HEK293 (cell line): Measurements from ENCODE around the gene LMOD1.

Source experiments
- CTCF ChIA-PET: fragments of 350-600 bp; formaldehyde crosslinking; extraction: SDS; loops from one replicate; lab custom pipeline; 2021; ENCODE audit warnings: antibody characterized with exemption; lab: Yijun Ruan, JAX
- POLR2A ChIA-PET: fragments of 300-600 bp; formaldehyde crosslinking; extraction: SDS; loops from one replicate; lab custom pipeline; 2020; ENCODE audit warnings: antibody characterized with exemption, inconsistent platforms; lab: Yijun Ruan, JAX
- H3K27ac ChIP-seq: fragments of 200-500 bp; sonication (Bioruptor generic); 2 replicates; pipeline ENCODE4 v1.5.1; 2014; ENCODE audit warnings: low read depth, low read length, control low read depth, inconsistent platforms; ENCODE audit errors: extremely low read depth
- H3K36me3 ChIP-seq, 2 experiments: fragments of 200-500 bp in 1 of 2; sonication (Bioruptor generic) in 1 of 2; 1 replicate in 1 of 2; 2 replicates in 1 of 2; pipeline ENCODE4 v1.5.1; 2014 to 2017; ENCODE audit warnings: inconsistent platforms in 2 of 2, low read length in 2 of 2; ENCODE audit not compliant: control insufficient read depth in 2 of 2, insufficient read depth in 1 of 2
- H3K4me1 ChIP-seq: fragments of 200-500 bp; sonication (Bioruptor generic); 2 replicates; pipeline ENCODE4 v1.5.1; 2014; ENCODE audit warnings: mild to moderate bottlenecking, low read length, inconsistent platforms; ENCODE audit not compliant: control insufficient read depth, insufficient read depth
- H3K4me3 ChIP-seq: 2 replicates; pipeline ENCODE4 v1.5.1; 2011; ENCODE audit warnings: low read depth, mild to moderate bottlenecking, control low read depth, low read length, moderate library complexity
- H3K9me3 ChIP-seq: fragments of 200-500 bp; sonication (Bioruptor generic); 2 replicates; pipeline ENCODE4 v1.5.1; 2014; ENCODE audit warnings: low read depth, low read length, inconsistent platforms; ENCODE audit not compliant: control insufficient read depth, insufficient read depth
- BCL11A ChIP-seq: fragments of 450-650 bp; formaldehyde crosslinking; IDR thresholded peaks from 2 replicates; pipeline ENCODE4 v1.5.1; 2016; ENCODE audit warnings: low read depth, missing biosample characterization, missing genetic modification characterization
- CTCF ChIP-seq: fragments of 450-650 bp; formaldehyde crosslinking; IDR thresholded peaks from 2 replicates; pipeline ENCODE4 v1.5.1; 2016; ENCODE audit warnings: missing biosample characterization, missing genetic modification characterization
- YY2 ChIP-seq: fragments of 450-650 bp; formaldehyde crosslinking; IDR thresholded peaks from 2 replicates; pipeline ENCODE4 v1.5.1; 2016; ENCODE audit warnings: missing biosample characterization, missing genetic modification characterization
- ZBTB17 ChIP-seq: fragments of 450-650 bp; formaldehyde crosslinking; IDR thresholded peaks from 2 replicates; pipeline ENCODE4 v1.5.1; 2016; ENCODE audit warnings: missing biosample characterization, missing genetic modification characterization
- ZBTB49 ChIP-seq: fragments of 450-650 bp; formaldehyde crosslinking; IDR thresholded peaks from 2 replicates; pipeline ENCODE4 v1.5.1; 2016; ENCODE audit warnings: missing biosample characterization, missing genetic modification characterization, low read depth
- ZBTB6 ChIP-seq: fragments of 450-650 bp; formaldehyde crosslinking; IDR thresholded peaks from 2 replicates; pipeline ENCODE4 v1.5.1; 2017; ENCODE audit warnings: missing biosample characterization, missing genetic modification characterization
- ZNF155 ChIP-seq: fragments of 450-650 bp; formaldehyde crosslinking; IDR thresholded peaks from 2 replicates; pipeline ENCODE4 v1.5.1; 2016; ENCODE audit warnings: missing biosample characterization, missing genetic modification characterization
- ZNF184 ChIP-seq: fragments of 450-650 bp; IDR thresholded peaks from 2 replicates; pipeline ENCODE4 v1.5.1; 2018; ENCODE audit warnings: missing biosample characterization, mild to moderate bottlenecking, missing genetic modification characterization
- ZNF37A ChIP-seq: fragments of 450-650 bp; IDR thresholded peaks from 2 replicates; pipeline ENCODE4 v1.5.1; 2018; ENCODE audit warnings: missing biosample characterization, missing genetic modification characterization
- ZNF423 ChIP-seq: fragments of 450-650 bp; formaldehyde crosslinking; IDR thresholded peaks from 2 replicates; pipeline ENCODE4 v1.5.1; 2016; ENCODE audit warnings: missing biosample characterization, missing genetic modification characterization
- ZNF560 ChIP-seq: fragments of 450-650 bp; formaldehyde crosslinking; IDR thresholded peaks from 2 replicates; pipeline ENCODE4 v1.5.1; 2017; ENCODE audit warnings: missing biosample characterization, missing genetic modification characterization, borderline replicate concordance
- ZNF585B ChIP-seq: fragments of 450-650 bp; formaldehyde crosslinking; IDR thresholded peaks from 2 replicates; pipeline ENCODE4 v1.5.1; 2016; ENCODE audit warnings: missing biosample characterization, missing genetic modification characterization
- ZNF600 ChIP-seq: fragments of 450-650 bp; formaldehyde crosslinking; IDR thresholded peaks from 2 replicates; pipeline ENCODE4 v1.5.1; 2016; ENCODE audit warnings: missing biosample characterization, missing genetic modification characterization
- ZNF76 ChIP-seq: fragments of 450-650 bp; formaldehyde crosslinking; IDR thresholded peaks from 2 replicates; pipeline ENCODE4; 2016; ENCODE audit warnings: low read depth, missing biosample characterization, missing genetic modification characterization, borderline replicate concordance
- ZSCAN30 ChIP-seq: fragments of 450-650 bp; IDR thresholded peaks from 2 replicates; pipeline ENCODE4 v1.5.1; 2018; ENCODE audit warnings: missing biosample characterization, mild to moderate bottlenecking, missing genetic modification characterization, moderate library complexity
- TF ChIP-seq, protein P1 (sequence below): fragments of 450-650 bp; formaldehyde crosslinking; IDR thresholded peaks from 2 replicates; pipeline ENCODE4 v1.5.1; 2016; ENCODE audit warnings: missing biosample characterization, missing genetic modification characterization, borderline replicate concordance
- TF ChIP-seq, protein P2 (sequence below): fragments of 450-650 bp; formaldehyde crosslinking; IDR thresholded peaks from 2 replicates; pipeline ENCODE4 v1.5.1; 2016; ENCODE audit warnings: missing biosample characterization, missing genetic modification characterization
- TF ChIP-seq, protein P3 (sequence below): fragments of 450-650 bp; formaldehyde crosslinking; IDR thresholded peaks from 2 replicates; pipeline ENCODE4 v1.5.1; 2016; ENCODE audit warnings: missing biosample characterization, missing genetic modification characterization

LMOD1 gene

GRCh38 chr1:201896951-201897391 lies 49.4 kb downstream of the LMOD1 start:
- Histone ChIP-seq H3K36me3 (no peaks in the 10 kb centered on the region), H3K4me1 (no peaks in the 10 kb centered on the region), H3K27ac (no peak overlapping the region), H3K9me3 (no peaks in the 10 kb centered on the region), H3K4me3 (no peak overlapping the region)
- TF ChIP-seq ZNF76 (tag by site-specific recombination): no peak
- 0 out of 2 replicates have a peak, but pooled peaks have one; percentile 17 for TF ChIP-seq CTCF
- peak; percentile 58 for TF ChIP-seq ZBTB17 (tag by site-specific recombination)
- ChIA-PET CTCF (interaction anchor here (0.6 to 8.5 kb wide), 20 partner anchors 8 to 239 kb away, joined by 3 to 204 read pairs (median 17); partner anchors contain the start of genes LMOD1, RNPEP and TIMM17A), POLR2A (interaction anchor here (0.8 to 1.7 kb wide), 5 partner anchors 49 to 86 kb away, joined by 3 to 10 read pairs (median 5); partner anchors contain the start of genes LMOD1, RNPEP and TIMM17A)

GRCh38 chr1:201895913-201896807 lies 50.2 kb downstream of the LMOD1 start:
- H3K27ac ChIP-seq: no peak overlapping the region
- TF ChIP-seq ZSCAN30 (tag by site-specific recombination) (peak; percentile 98), ZBTB6 (tag by site-specific recombination) (peak; percentile 60; the same call in 1 of the 2 replicates), YY2 (tag by site-specific recombination) (no peak), ZNF155 (tag by site-specific recombination) (no peak), ZNF423 (tag by site-specific recombination) (no peak), ZNF600 (tag by site-specific recombination) (peak; percentile 93), ZBTB49 (tag by site-specific recombination) (no peak), ZNF560 (no peak), ZNF37A (tag by site-specific recombination) (no peak), ZNF585B (tag by site-specific recombination) (no peak), ZNF184 (tag by site-specific recombination) (peak; percentile 67), BCL11A (tag by site-specific recombination) (0 out of 2 replicates have a peak, but pooled peaks have one; percentile 28)
- TF ChIP-seq, protein P1, sequence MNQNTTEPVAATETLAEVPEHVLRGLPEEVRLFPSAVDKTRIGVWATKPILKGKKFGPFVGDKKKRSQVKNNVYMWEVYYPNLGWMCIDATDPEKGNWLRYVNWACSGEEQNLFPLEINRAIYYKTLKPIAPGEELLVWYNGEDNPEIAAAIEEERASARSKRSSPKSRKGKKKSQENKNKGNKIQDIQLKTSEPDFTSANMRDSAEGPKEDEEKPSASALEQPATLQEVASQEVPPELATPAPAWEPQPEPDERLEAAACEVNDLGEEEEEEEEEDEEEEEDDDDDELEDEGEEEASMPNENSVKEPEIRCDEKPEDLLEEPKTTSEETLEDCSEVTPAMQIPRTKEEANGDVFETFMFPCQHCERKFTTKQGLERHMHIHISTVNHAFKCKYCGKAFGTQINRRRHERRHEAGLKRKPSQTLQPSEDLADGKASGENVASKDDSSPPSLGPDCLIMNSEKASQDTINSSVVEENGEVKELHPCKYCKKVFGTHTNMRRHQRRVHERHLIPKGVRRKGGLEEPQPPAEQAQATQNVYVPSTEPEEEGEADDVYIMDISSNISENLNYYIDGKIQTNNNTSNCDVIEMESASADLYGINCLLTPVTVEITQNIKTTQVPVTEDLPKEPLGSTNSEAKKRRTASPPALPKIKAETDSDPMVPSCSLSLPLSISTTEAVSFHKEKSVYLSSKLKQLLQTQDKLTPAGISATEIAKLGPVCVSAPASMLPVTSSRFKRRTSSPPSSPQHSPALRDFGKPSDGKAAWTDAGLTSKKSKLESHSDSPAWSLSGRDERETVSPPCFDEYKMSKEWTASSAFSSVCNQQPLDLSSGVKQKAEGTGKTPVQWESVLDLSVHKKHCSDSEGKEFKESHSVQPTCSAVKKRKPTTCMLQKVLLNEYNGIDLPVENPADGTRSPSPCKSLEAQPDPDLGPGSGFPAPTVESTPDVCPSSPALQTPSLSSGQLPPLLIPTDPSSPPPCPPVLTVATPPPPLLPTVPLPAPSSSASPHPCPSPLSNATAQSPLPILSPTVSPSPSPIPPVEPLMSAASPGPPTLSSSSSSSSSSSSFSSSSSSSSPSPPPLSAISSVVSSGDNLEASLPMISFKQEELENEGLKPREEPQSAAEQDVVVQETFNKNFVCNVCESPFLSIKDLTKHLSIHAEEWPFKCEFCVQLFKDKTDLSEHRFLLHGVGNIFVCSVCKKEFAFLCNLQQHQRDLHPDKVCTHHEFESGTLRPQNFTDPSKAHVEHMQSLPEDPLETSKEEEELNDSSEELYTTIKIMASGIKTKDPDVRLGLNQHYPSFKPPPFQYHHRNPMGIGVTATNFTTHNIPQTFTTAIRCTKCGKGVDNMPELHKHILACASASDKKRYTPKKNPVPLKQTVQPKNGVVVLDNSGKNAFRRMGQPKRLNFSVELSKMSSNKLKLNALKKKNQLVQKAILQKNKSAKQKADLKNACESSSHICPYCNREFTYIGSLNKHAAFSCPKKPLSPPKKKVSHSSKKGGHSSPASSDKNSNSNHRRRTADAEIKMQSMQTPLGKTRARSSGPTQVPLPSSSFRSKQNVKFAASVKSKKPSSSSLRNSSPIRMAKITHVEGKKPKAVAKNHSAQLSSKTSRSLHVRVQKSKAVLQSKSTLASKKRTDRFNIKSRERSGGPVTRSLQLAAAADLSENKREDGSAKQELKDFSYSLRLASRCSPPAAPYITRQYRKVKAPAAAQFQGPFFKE (tag by site-specific recombination): no peak
- TF ChIP-seq, protein P2, sequence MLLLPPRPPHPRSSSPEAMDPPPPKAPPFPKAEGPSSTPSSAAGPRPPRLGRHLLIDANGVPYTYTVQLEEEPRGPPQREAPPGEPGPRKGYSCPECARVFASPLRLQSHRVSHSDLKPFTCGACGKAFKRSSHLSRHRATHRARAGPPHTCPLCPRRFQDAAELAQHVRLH (tag by site-specific recombination): 0 out of 2 replicates have a peak, but pooled peaks have one; percentile 11
- TF ChIP-seq, protein P3, sequence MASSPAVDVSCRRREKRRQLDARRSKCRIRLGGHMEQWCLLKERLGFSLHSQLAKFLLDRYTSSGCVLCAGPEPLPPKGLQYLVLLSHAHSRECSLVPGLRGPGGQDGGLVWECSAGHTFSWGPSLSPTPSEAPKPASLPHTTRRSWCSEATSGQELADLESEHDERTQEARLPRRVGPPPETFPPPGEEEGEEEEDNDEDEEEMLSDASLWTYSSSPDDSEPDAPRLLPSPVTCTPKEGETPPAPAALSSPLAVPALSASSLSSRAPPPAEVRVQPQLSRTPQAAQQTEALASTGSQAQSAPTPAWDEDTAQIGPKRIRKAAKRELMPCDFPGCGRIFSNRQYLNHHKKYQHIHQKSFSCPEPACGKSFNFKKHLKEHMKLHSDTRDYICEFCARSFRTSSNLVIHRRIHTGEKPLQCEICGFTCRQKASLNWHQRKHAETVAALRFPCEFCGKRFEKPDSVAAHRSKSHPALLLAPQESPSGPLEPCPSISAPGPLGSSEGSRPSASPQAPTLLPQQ (tag by site-specific recombination): peak; percentile 79; the same call in 1 of the 2 replicates

More at GRCh38 chr1:201895913-201896807, 50.2 kb downstream of the LMOD1 start:
- no peaks in the 10 kb centered on the region for H3K9me3 ChIP-seq
- no peaks in the 10 kb centered on the region for H3K4me1 ChIP-seq
- H3K4me3 ChIP-seq: no peak overlapping the region
- CTCF ChIA-PET: interaction anchor here (0.6 to 8.5 kb wide), 59 partner anchors 11 to 279 kb away, joined by 3 to 204 read pairs (median 4); partner anchors contain the start of genes LMOD1, RNPEP and TIMM17A
- H3K36me3 ChIP-seq: no peaks in the 10 kb centered on the region
- POLR2A ChIA-PET: interaction anchor here (0.7 to 1.7 kb wide), 9 partner anchors 9 to 87 kb away, joined by 3 to 10 read pairs (median 5); partner anchors contain the start of genes LMOD1, RNPEP and TIMM17A
